Activated CD4-positive, alpha-beta T cell treated with anti-CD3 and anti-CD28 coated beads, Interleukin-2, amount 10 ng/mL, durations not matched to agents 24 days and 14 days (primary cell): ENCODE data around the gene WWTR1. TPM values are rescaled to one million over a fixed set of nuclear protein-coding genes. Genes with fewer than 3 reads are reported as not detected.

Experiments
- DNase-seq: peaks from one replicate; pipeline ENCODE4 v3.0.0; 2022
- H3K27ac Mint-ChIP-seq: one replicate; pipeline ENCODE4 v1.8.0; 2022; ENCODE audit warnings: mild to moderate bottlenecking, mixed read lengths
- H3K27me3 Mint-ChIP-seq: one replicate; pipeline ENCODE4 v1.8.0; 2022; ENCODE audit warnings: mixed read lengths
- H3K36me3 Mint-ChIP-seq: one replicate; pipeline ENCODE4 v1.8.0; 2022; ENCODE audit warnings: low read depth, mild to moderate bottlenecking, mixed read lengths
- H3K4me1 Mint-ChIP-seq: one replicate; pipeline ENCODE4 v1.8.0; 2021; ENCODE audit warnings: mixed read lengths
- H3K4me3 Mint-ChIP-seq: one replicate; pipeline ENCODE4 v1.8.0; 2022; ENCODE audit warnings: mild to moderate bottlenecking, moderate library complexity, mixed read lengths
- H3K9me3 Mint-ChIP-seq: one replicate; pipeline ENCODE4 v1.8.0; 2021; ENCODE audit warnings: mixed read lengths
- intact Hi-C: fragments of 100-400 bp; cut with micrococcal nuclease; formaldehyde crosslinking; loops from one replicate; pipeline ENCODE4 v1.15.1; 2023
- total RNA-seq: library from RNA; stranded (reverse); gene quantifications from 2 replicates; pipeline ENCODE4 v1.2.3, GENCODE V29; 2022

WWTR1 gene
- total RNA-seq, 1 donor from 2014 or later: 0.75 TPM

GRCh38 chr3:149667576-149667975 lies 9.8 kb upstream of the WWTR1 start:
- no peak for DNase-seq
- H3K27ac Mint-ChIP-seq: no peak overlapping the region
- H3K9me3 Mint-ChIP-seq: no peaks in the 10 kb centered on the region
- intact Hi-C loops: no loop called here
- peaks cover 25% of the 10 kb centered on the region for H3K27me3 Mint-ChIP-seq
- H3K36me3 Mint-ChIP-seq: no peaks in the 10 kb centered on the region
- H3K4me1 Mint-ChIP-seq: no peaks in the 10 kb centered on the region
- no peak overlapping the region for H3K4me3 Mint-ChIP-seq

- intact Hi-C loops: no loop called here
- Mint-ChIP-seq H3K4me1 (peaks cover under 1% of the 10 kb centered on the region), H3K36me3 (no peaks in the 10 kb centered on the region), H3K27ac (no peak overlapping the region), H3K9me3 (no peaks in the 10 kb centered on the region), H3K27me3 (peaks cover 39% of the 10 kb centered on the region), H3K4me3 (no peak overlapping the region)
- no peak for DNase-seq
Measured at GRCh38 chr3:149663966-149664365, 6.1 kb upstream of the WWTR1 start.

GRCh38 chr3:149662240-149662887 lies 4.5 kb upstream of the WWTR1 start:
- no peak for DNase-seq
- intact Hi-C loops: no loop called here
- peaks cover 41% of the 10 kb centered on the region for H3K27me3 Mint-ChIP-seq
- H3K27ac Mint-ChIP-seq: no peak overlapping the region
- no peak overlapping the region for H3K4me3 Mint-ChIP-seq
- H3K4me1 Mint-ChIP-seq: peaks cover 9% of the 10 kb centered on the region
- no peaks in the 10 kb centered on the region for H3K36me3 Mint-ChIP-seq
- H3K9me3 Mint-ChIP-seq: no peaks in the 10 kb centered on the region

GRCh38 chr3:149660462-149660861 lies 2.6 kb upstream of the WWTR1 start:
- Mint-ChIP-seq H3K27me3 (peaks cover 52% of the 10 kb centered on the region), H3K4me1 (peaks cover 13% of the 10 kb centered on the region), H3K4me3 (no peak overlapping the region), H3K27ac (no peak overlapping the region), H3K9me3 (no peaks in the 10 kb centered on the region), H3K36me3 (peaks cover 2% of the 10 kb centered on the region)
- DNase-seq: no peak
- intact Hi-C loops: no loop called here

GRCh38 chr3:149658744-149659497 lies 1.1 kb upstream of the WWTR1 start:
- H3K9me3 Mint-ChIP-seq: no peaks in the 10 kb centered on the region
- peaks cover 59% of the 10 kb centered on the region for H3K27me3 Mint-ChIP-seq
- H3K27ac Mint-ChIP-seq: no peak overlapping the region
- DNase-seq: no peak
- peaks cover 13% of the 10 kb centered on the region for H3K4me1 Mint-ChIP-seq
- intact Hi-C loops: loop anchor here (1.0 to 5.0 kb wide), 3 partner anchors 38 to 93 kb away; partner anchors contain the start of gene COMMD2
- H3K36me3 Mint-ChIP-seq: peaks cover 2% of the 10 kb centered on the region
- H3K4me3 Mint-ChIP-seq: peak overlapping the region; percentile 89

- H3K36me3 Mint-ChIP-seq: peaks cover 2% of the 10 kb centered on the region
- no peak for DNase-seq
- H3K4me3 Mint-ChIP-seq: peak overlapping the region; percentile 89
- H3K4me1 Mint-ChIP-seq: peaks cover 13% of the 10 kb centered on the region
- H3K27me3 Mint-ChIP-seq: peaks cover 55% of the 10 kb centered on the region
- peak overlapping the region; percentile 74 for H3K27ac Mint-ChIP-seq
- intact Hi-C loops: loop anchor here (5.0 kb wide), 1 partner anchor 40 kb away; no protein-coding TSS in a partner anchor
- H3K9me3 Mint-ChIP-seq: no peaks in the 10 kb centered on the region
Measured at GRCh38 chr3:149657321-149657925, 402 bp downstream of the WWTR1 start.

GRCh38 chr3:149655826-149656574 lies 1.8 kb downstream of the WWTR1 start:
- Mint-ChIP-seq H3K4me1 (peaks cover 13% of the 10 kb centered on the region), H3K27me3 (peaks cover 58% of the 10 kb centered on the region), H3K27ac (no peak overlapping the region), H3K36me3 (peaks cover 2% of the 10 kb centered on the region), H3K9me3 (no peaks in the 10 kb centered on the region), H3K4me3 (no peak overlapping the region)
- no peak for DNase-seq
- intact Hi-C loops: loop anchor here (5.0 kb wide), 1 partner anchor 41 kb away; no protein-coding TSS in a partner anchor

- no peak overlapping the region for H3K27ac Mint-ChIP-seq
- H3K4me1 Mint-ChIP-seq: peaks cover 13% of the 10 kb centered on the region
- no peak for DNase-seq
- intact Hi-C loops: no loop called here
- no peak overlapping the region for H3K4me3 Mint-ChIP-seq
- no peaks in the 10 kb centered on the region for H3K9me3 Mint-ChIP-seq
- H3K36me3 Mint-ChIP-seq: peaks cover 2% of the 10 kb centered on the region
- H3K27me3 Mint-ChIP-seq: peaks cover 50% of the 10 kb centered on the region
Measured at GRCh38 chr3:149654188-149654601, 3.6 kb downstream of the WWTR1 start.

GRCh38 chr3:149653564-149653963 lies 4.3 kb downstream of the WWTR1 start:
- H3K4me1 Mint-ChIP-seq: peaks cover 9% of the 10 kb centered on the region
- no peak overlapping the region for H3K27ac Mint-ChIP-seq
- peaks cover 2% of the 10 kb centered on the region for H3K36me3 Mint-ChIP-seq
- H3K27me3 Mint-ChIP-seq: peaks cover 45% of the 10 kb centered on the region
- no peak overlapping the region for H3K4me3 Mint-ChIP-seq
- H3K9me3 Mint-ChIP-seq: no peaks in the 10 kb centered on the region
- intact Hi-C loops: no loop called here
- no peak for DNase-seq

- DNase-seq: no peak
- intact Hi-C loops: no loop called here
- H3K9me3 Mint-ChIP-seq: no peaks in the 10 kb centered on the region
- peaks cover 7% of the 10 kb centered on the region for H3K4me1 Mint-ChIP-seq
- peaks cover 43% of the 10 kb centered on the region for H3K27me3 Mint-ChIP-seq
- no peak overlapping the region for H3K4me3 Mint-ChIP-seq
- no peak overlapping the region for H3K27ac Mint-ChIP-seq
- peaks cover 2% of the 10 kb centered on the region for H3K36me3 Mint-ChIP-seq
Measured at GRCh38 chr3:149653136-149653535, 4.7 kb downstream of the WWTR1 start.

GRCh38 chr3:149650828-149651227 lies 7.0 kb downstream of the WWTR1 start:
- Mint-ChIP-seq H3K27ac (no peak overlapping the region), H3K27me3 (peaks cover 35% of the 10 kb centered on the region), H3K9me3 (no peaks in the 10 kb centered on the region), H3K4me1 (no peaks in the 10 kb centered on the region), H3K36me3 (no peaks in the 10 kb centered on the region), H3K4me3 (no peak overlapping the region)
- intact Hi-C loops: no loop called here
- no peak for DNase-seq

GRCh38 chr3:149648525-149648924 lies 9.3 kb downstream of the WWTR1 start:
- no peak overlapping the region for H3K27ac Mint-ChIP-seq
- intact Hi-C loops: no loop called here
- H3K27me3 Mint-ChIP-seq: peaks cover 28% of the 10 kb centered on the region
- H3K4me1 Mint-ChIP-seq: no peaks in the 10 kb centered on the region
- H3K36me3 Mint-ChIP-seq: no peaks in the 10 kb centered on the region
- no peak for DNase-seq
- no peak overlapping the region for H3K4me3 Mint-ChIP-seq
- no peaks in the 10 kb centered on the region for H3K9me3 Mint-ChIP-seq

- DNase-seq: no peak
- Mint-ChIP-seq H3K27me3 (peaks cover 28% of the 10 kb centered on the region), H3K4me1 (no peaks in the 10 kb centered on the region), H3K4me3 (no peak overlapping the region), H3K36me3 (no peaks in the 10 kb centered on the region), H3K9me3 (no peaks in the 10 kb centered on the region), H3K27ac (no peak overlapping the region)
- intact Hi-C loops: no loop called here
Measured at GRCh38 chr3:149647812-149648211, 10.0 kb downstream of the WWTR1 start.
